ENCODE measurements around the gene ME2. TPM values are rescaled to one million over a fixed set of nuclear protein-coding genes. Genes with fewer than 3 reads are reported as not detected.

ME2 gene
- total and polyA plus RNA-seq, 2 donors (not counting 3 experiments of a cell fraction or from before 2014, with no cell fraction given), result 28.6 to 42.4 TPM

GRCh38 chr18:50956116-50956515, 77.2 kb downstream of the ME2 start:
- no peak overlapping the region for H3K9ac ChIP-seq (replicated peaks; ENCODE audit: extremely low read depth, insufficient read depth, low read length)
- no peaks in the 10 kb centered on the region for H3K9me1 ChIP-seq (replicated peaks; ENCODE audit: control insufficient read depth, extremely low read depth, insufficient read depth, low read length)
- H3K4me2 ChIP-seq (ENCODE audit: insufficient read depth, low read length), result no peak overlapping the region
- FAIRE-seq, result no peak
- no peak for DNase-seq (ENCODE audit: low read depth, low spot score)
- H4K20me1 ChIP-seq (replicated peaks; ENCODE audit: control insufficient read depth, extremely low read depth, insufficient read depth, low read length), result no peaks in the 10 kb centered on the region
- no peaks in the 10 kb centered on the region for H3K36me3 ChIP-seq (ENCODE audit: control insufficient read depth in 2 of 2, extremely low read depth in 1 of 2, insufficient read depth in 2 of 2, low read length in 2 of 2)
- CTCF ChIA-PET, result no interaction called here
- POLR2A ChIA-PET, result no interaction called here
- dilution Hi-C loops (cut with MboI; ENCODE audit: extremely low pct_ligation_motif_present, low sequenced_read_pairs) (no loop called here), intact Hi-C loops (cut with micrococcal nuclease) (no loop called here)
- TF ChIP-seq FOS (IDR thresholded peaks at IDR 0.05; ENCODE audit: borderline replicate concordance, insufficient read depth, low read length) (no peak), JUN (IDR thresholded peaks at IDR 0.05; ENCODE audit: borderline replicate concordance, insufficient read depth, insufficient read length, low read depth) (no peak), POLR2A (IDR thresholded peaks at IDR 0.05; ENCODE audit: low read depth, low read length) (no peak), GATA2 (IDR thresholded peaks at IDR 0.05; ENCODE audit: insufficient read depth, insufficient read length, low read depth, low read length) (no peak), POLR2AphosphoS5 (IDR thresholded peaks at IDR 0.05; ENCODE audit: insufficient read depth, low read depth, low read length) (no peak), EZH2 (IDR thresholded peaks at IDR 0.05; ENCODE audit: borderline replicate concordance, low read depth, low read length, severe bottlenecking) (no peak), MYC (IDR thresholded peaks at IDR 0.05; ENCODE audit: low read depth, low read length) (no peak)
- TF ChIP-seq, protein P1, sequence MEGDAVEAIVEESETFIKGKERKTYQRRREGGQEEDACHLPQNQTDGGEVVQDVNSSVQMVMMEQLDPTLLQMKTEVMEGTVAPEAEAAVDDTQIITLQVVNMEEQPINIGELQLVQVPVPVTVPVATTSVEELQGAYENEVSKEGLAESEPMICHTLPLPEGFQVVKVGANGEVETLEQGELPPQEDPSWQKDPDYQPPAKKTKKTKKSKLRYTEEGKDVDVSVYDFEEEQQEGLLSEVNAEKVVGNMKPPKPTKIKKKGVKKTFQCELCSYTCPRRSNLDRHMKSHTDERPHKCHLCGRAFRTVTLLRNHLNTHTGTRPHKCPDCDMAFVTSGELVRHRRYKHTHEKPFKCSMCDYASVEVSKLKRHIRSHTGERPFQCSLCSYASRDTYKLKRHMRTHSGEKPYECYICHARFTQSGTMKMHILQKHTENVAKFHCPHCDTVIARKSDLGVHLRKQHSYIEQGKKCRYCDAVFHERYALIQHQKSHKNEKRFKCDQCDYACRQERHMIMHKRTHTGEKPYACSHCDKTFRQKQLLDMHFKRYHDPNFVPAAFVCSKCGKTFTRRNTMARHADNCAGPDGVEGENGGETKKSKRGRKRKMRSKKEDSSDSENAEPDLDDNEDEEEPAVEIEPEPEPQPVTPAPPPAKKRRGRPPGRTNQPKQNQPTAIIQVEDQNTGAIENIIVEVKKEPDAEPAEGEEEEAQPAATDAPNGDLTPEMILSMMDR (IDR thresholded peaks at IDR 0.05; ENCODE audit: extremely low read depth in 1 of 2, insufficient read depth in 1 of 2, low read depth in 1 of 2, low read length in 2 of 2), result no peak
- TF ChIP-seq, protein P2, sequence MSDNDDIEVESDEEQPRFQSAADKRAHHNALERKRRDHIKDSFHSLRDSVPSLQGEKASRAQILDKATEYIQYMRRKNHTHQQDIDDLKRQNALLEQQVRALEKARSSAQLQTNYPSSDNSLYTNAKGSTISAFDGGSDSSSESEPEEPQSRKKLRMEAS (IDR thresholded peaks at IDR 0.05; ENCODE audit: insufficient read depth, insufficient read length), result no peak
- peaks cover 0 to 5% of the 10 kb centered on the region in 2 experiments for H3K27me3 ChIP-seq (ENCODE audit: control insufficient read depth in 2 of 2, insufficient read depth in 2 of 2, low read length in 2 of 2)
- no peaks in the 10 kb centered on the region for H3K9me3 ChIP-seq (replicated peaks; ENCODE audit: control insufficient read depth, insufficient read depth, low read length)
- no peak overlapping the region for H3K4me3 ChIP-seq (replicated peaks in 1 of 3; ENCODE audit: insufficient read depth in 1 of 3, low read depth in 1 of 3, low read length in 3 of 3)
- no peak overlapping the region for H3K27ac ChIP-seq (ENCODE audit: insufficient read depth, low read depth, low read length)
- no peak overlapping the region for H2AFZ ChIP-seq (ENCODE audit: low read depth, low read length)
- no TSS peak for BruUV-seq (replicated peaks)
- H3K79me2 ChIP-seq (ENCODE audit: control insufficient read depth, insufficient read depth, low read length), result no peaks in the 10 kb centered on the region
- no peaks in the 10 kb centered on the region for H3K4me1 ChIP-seq (ENCODE audit: control insufficient read depth, extremely low read depth, insufficient read depth, low read length)

Measured in endothelial cell of umbilical vein (primary cell).